HG03575 (cell line): ENCODE data around the gene NPC1L1.
"Not testable (repeated sequence)": the region's sequence is repeated elsewhere in the genome, so short reads cannot be mapped to it uniquely, and the experiment has no call there.

Source experiments
- ATAC-seq: cut with Tn5 transposase; IDR thresholded peaks from one replicate; pipeline ENCODE4 v1.9.1; 2021; ENCODE audit not compliant: unreplicated experiment, insufficient number of reproducible peaks, low FRiP score; ENCODE audit errors: extremely low read depth

Gene NPC1L1

GRCh38 chr7:44567884-44568283, 26.8 kb upstream of the NPC1L1 start:
- no peak for ATAC-seq

GRCh38 chr7:44566680-44567079, 25.6 kb upstream of the NPC1L1 start:
- ATAC-seq, result no peak

GRCh38 chr7:44565795-44566559, 24.8 kb upstream of the NPC1L1 start:
- ATAC-seq, result no peak

GRCh38 chr7:44565097-44565794, 24.1 kb upstream of the NPC1L1 start:
- no peak for ATAC-seq

- ATAC-seq, result no peak
These were observed 23.5 kb upstream of the NPC1L1 start for GRCh38 chr7:44564606-44565005.

- no peak for ATAC-seq
These were observed 22.1 kb upstream of the NPC1L1 start for GRCh38 chr7:44563171-44563679.

GRCh38 chr7:44562622-44562962, 21.5 kb upstream of the NPC1L1 start:
- ATAC-seq, result not testable (repeated sequence)

GRCh38 chr7:44561962-44562621, 21.0 kb upstream of the NPC1L1 start:
- no peak for ATAC-seq

- ATAC-seq, result no peak
These were observed 20.4 kb upstream of the NPC1L1 start for GRCh38 chr7:44561481-44561880.

GRCh38 chr7:44559485-44559884, 18.4 kb upstream of the NPC1L1 start:
- no peak for ATAC-seq

GRCh38 chr7:44557485-44557884, 16.4 kb upstream of the NPC1L1 start:
- ATAC-seq, result no peak

GRCh38 chr7:44555350-44555749, 14.2 kb upstream of the NPC1L1 start:
- no peak for ATAC-seq

GRCh38 chr7:44552473-44553005, 11.4 kb upstream of the NPC1L1 start:
- not testable (repeated sequence) for ATAC-seq

- no peak for ATAC-seq
These were observed 8.3 kb upstream of the NPC1L1 start for GRCh38 chr7:44549457-44549856.

- ATAC-seq, result no peak
These were observed 7.8 kb upstream of the NPC1L1 start for GRCh38 chr7:44548893-44549292.

GRCh38 chr7:44547536-44548231, 6.6 kb upstream of the NPC1L1 start:
- no peak for ATAC-seq

- no peak for ATAC-seq
These were observed 913 bp upstream of the NPC1L1 start for GRCh38 chr7:44541876-44542610.

- ATAC-seq, result no peak
These were observed 520 bp downstream of the NPC1L1 start for GRCh38 chr7:44540592-44541027.
